ENCODE results near the gene CCDC18.

- no peak for TF ChIP-seq CTCF (IDR thresholded peaks at IDR 0.05)
- TF ChIP-seq POLR2A (IDR thresholded peaks at IDR 0.05), result no peak
Observed at GRCh38 chr1:93137604-93138292, 42.8 kb upstream of the CCDC18 start.
